T-helper 2 cell (primary cell): ENCODE results near the gene ANKRD40.
"Not testable (repeated sequence)": the region's sequence is repeated elsewhere in the genome, so short reads cannot be mapped to it uniquely, and the experiment has no call there.

Experiments
- DNase-seq, 5 experiments: peaks; one replicate each; pipeline versions ENCODE4 v3.0.0 to v3.0.0-alpha.2; 2012 to 2022

ANKRD40 gene

GRCh38 chr17:50710650-50711049 lies 2.9 kb upstream of the ANKRD40 start:
- no peak for DNase-seq

GRCh38 chr17:50710025-50710424 lies 2.3 kb upstream of the ANKRD40 start:
- DNase-seq = no peak

GRCh38 chr17:50709053-50709452 lies 1.3 kb upstream of the ANKRD40 start:
- not testable (repeated sequence) for DNase-seq

GRCh38 chr17:50708050-50709000 lies 611 bp upstream of the ANKRD40 start:
- peak in 1 of 5 experiments; percentile 37 for DNase-seq

- DNase-seq = no peak
Measured at GRCh38 chr17:50703162-50703561, 4.6 kb downstream of the ANKRD40 start.

GRCh38 chr17:50699410-50699809 lies 8.3 kb downstream of the ANKRD40 start:
- DNase-seq = no peak

GRCh38 chr17:50697663-50698272 lies 9.9 kb downstream of the ANKRD40 start:
- no peak for DNase-seq

GRCh38 chr17:50697062-50697461 lies 10.7 kb downstream of the ANKRD40 start:
- no peak for DNase-seq

GRCh38 chr17:50696365-50696879 lies 11.3 kb downstream of the ANKRD40 start:
- no peak for DNase-seq

GRCh38 chr17:50693036-50693682 lies 14.6 kb downstream of the ANKRD40 start:
- DNase-seq = no peak

GRCh38 chr17:50692448-50693035 lies 15.2 kb downstream of the ANKRD40 start:
- DNase-seq = no peak

GRCh38 chr17:50691550-50692447 lies 15.9 kb downstream of the ANKRD40 start:
- DNase-seq = no peak

- no peak for DNase-seq
Measured at GRCh38 chr17:50690887-50691549, 16.7 kb downstream of the ANKRD40 start.

GRCh38 chr17:50689956-50690886 lies 17.5 kb downstream of the ANKRD40 start:
- no peak for DNase-seq

GRCh38 chr17:50689251-50689650 lies 18.5 kb downstream of the ANKRD40 start:
- DNase-seq = no peak

GRCh38 chr17:50688245-50688644 lies 19.5 kb downstream of the ANKRD40 start:
- no peak for DNase-seq

GRCh38 chr17:50687200-50688066 lies 20.3 kb downstream of the ANKRD40 start:
- no peak for DNase-seq

- DNase-seq = no peak
Measured at GRCh38 chr17:50686494-50687199, 21.1 kb downstream of the ANKRD40 start.
